ENCODE results near the gene ANO7.

ANO7 gene

GRCh38 chr2:241219856-241220356 lies 31.4 kb downstream of the ANO7 start:
- DNase-seq (ENCODE audit: insufficient read length, low spot score), result no peak
- no peak for FAIRE-seq
- no peak for TF ChIP-seq CTCF (IDR thresholded peaks at IDR 0.05; ENCODE audit: insufficient read depth, missing control alignments)

GRCh38 chr2:241223211-241224017 lies 34.9 kb downstream of the ANO7 start:
- FAIRE-seq (no peak), DNase-seq (ENCODE audit: insufficient read length, low spot score) (no peak)
- TF ChIP-seq CTCF (IDR thresholded peaks at IDR 0.05; ENCODE audit: insufficient read depth, missing control alignments), result no peak

- DNase-seq (ENCODE audit: insufficient read length, low spot score), result no peak
- no peak for FAIRE-seq
- no peak for TF ChIP-seq CTCF (IDR thresholded peaks at IDR 0.05; ENCODE audit: insufficient read depth, missing control alignments)
Measured at GRCh38 chr2:241224018-241224850, 35.8 kb downstream of the ANO7 start.

- DNase-seq (ENCODE audit: insufficient read length, low spot score) (no peak), FAIRE-seq (no peak)
- no peak for TF ChIP-seq CTCF (IDR thresholded peaks at IDR 0.05; ENCODE audit: insufficient read depth, missing control alignments)
Measured at GRCh38 chr2:241224851-241225438, 36.5 kb downstream of the ANO7 start.

GRCh38 chr2:241225545-241225944 lies 37.1 kb downstream of the ANO7 start:
- no peak for TF ChIP-seq CTCF (IDR thresholded peaks at IDR 0.05; ENCODE audit: insufficient read depth, missing control alignments)
- DNase-seq (ENCODE audit: insufficient read length, low spot score), result no peak
- no peak for FAIRE-seq

GRCh38 chr2:241225983-241226382 lies 37.5 kb downstream of the ANO7 start:
- FAIRE-seq (no peak), DNase-seq (ENCODE audit: insufficient read length, low spot score) (no peak)
- no peak for TF ChIP-seq CTCF (IDR thresholded peaks at IDR 0.05; ENCODE audit: insufficient read depth, missing control alignments)

Measured in D721Med (cell line).